ENCODE data around the gene OAT.

The OAT gene

GRCh38 chr10:124364674-124365073 lies 54.0 kb downstream of the OAT start:
- H3K4me3 ChIP-seq (ENCODE audit: low read depth, low read length), result no peak overlapping the region
- TF ChIP-seq CTCF (IDR thresholded peaks at IDR 0.05; ENCODE audit: borderline replicate concordance, insufficient read depth, low read depth, low read length), result no peak

DNA sequence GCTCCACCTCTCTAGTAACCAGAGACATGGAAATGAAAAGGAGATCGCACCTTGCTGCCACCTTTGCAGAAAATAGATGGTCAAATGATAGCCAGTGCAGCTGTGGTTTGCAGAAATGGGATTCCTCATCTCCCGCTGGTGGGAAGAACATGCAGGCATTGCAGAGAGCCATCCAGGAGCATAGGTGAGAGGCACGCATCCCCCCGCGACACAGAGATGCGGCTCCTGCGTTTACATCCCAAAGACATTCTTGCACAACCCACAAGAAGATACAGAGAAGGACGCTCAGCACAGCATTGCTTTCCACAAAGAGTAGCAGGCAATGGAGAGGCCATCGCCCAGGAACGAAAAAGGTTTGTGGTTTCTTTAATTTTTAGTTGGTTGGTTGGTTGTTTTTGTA lies 56.2 kb downstream of the OAT start:
- no peak overlapping the region for H3K4me3 ChIP-seq (ENCODE audit: low read depth, low read length)
- TF ChIP-seq CTCF (IDR thresholded peaks at IDR 0.05; ENCODE audit: borderline replicate concordance, insufficient read depth, low read depth, low read length), result no peak

DNA sequence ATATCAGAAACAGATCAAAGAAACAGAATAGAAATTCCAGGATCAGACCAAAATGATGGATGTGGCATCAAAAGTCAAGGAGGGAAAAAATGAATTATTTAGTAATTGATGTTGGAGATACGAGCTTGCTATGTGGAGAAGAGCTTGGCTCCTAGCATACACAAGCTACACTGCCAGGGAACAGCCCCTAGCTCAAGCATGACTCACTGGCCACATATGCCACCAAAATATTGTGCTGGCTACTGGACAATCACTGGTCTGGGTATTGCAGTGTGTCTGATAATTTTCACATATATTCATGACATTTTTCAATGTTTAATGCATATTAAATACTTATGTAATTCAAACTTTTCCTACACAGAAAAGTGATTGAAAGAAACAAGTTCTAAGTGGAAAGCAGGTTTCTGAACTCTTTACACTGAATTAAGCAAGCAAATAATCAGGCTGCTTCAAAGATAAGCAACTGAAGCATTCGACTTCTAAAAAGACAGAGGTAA lies 59.3 kb downstream of the OAT start:
- no peak overlapping the region for H3K4me3 ChIP-seq (ENCODE audit: low read depth, low read length)
- TF ChIP-seq CTCF (IDR thresholded peaks at IDR 0.05; ENCODE audit: borderline replicate concordance, insufficient read depth, low read depth, low read length), result no peak

GRCh38 chr10:124357561-124357885 lies 61.2 kb downstream of the OAT start:
- H3K4me3 ChIP-seq (ENCODE audit: low read depth, low read length), result no peak overlapping the region
- no peak for TF ChIP-seq CTCF (IDR thresholded peaks at IDR 0.05; ENCODE audit: borderline replicate concordance, insufficient read depth, low read depth, low read length)

DNA sequence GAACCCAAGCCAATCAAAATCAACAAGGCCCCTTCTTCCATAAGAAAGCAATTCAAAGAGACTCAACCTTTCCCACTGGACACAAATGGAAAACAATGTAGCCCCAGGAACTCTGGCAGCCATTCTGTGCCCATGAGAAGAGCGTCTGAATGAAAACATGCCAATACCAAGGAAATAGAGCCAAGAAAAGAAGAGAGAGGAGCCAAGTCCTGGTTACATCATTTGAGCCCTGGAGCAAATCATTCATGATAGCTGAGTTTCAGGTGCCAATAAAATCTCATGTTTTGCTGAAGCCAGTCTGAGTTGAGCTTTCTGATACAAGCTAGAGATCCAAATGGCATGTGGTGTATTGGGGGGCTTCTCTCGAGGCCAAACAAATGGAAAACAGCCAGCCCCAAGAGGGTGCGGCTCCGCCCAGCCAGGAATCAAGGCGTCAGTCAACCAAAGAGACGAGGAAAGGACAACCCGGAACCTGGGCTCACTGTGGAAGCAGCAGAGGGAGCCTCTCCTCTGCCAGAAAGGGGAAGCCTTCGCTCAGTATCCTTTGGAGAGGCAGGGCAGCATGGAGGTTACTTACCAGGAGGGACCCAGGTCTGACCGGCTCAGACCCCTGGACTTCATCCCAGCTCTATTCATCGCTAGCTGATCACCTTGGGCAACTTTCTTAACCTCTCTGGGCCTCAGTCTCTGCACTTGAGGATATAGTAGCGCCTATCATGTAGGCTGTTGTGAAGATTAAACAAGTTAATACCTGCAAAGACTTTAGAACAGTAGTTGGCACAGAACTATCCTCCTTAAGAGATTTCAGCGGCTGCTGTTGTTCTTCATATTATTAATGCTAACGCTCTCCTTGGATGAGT lies 61.8 kb downstream of the OAT start:
- no peak for TF ChIP-seq CTCF (IDR thresholded peaks at IDR 0.05; ENCODE audit: borderline replicate concordance, insufficient read depth, low read depth, low read length)
- no peak overlapping the region for H3K4me3 ChIP-seq (ENCODE audit: low read depth, low read length)

DNA sequence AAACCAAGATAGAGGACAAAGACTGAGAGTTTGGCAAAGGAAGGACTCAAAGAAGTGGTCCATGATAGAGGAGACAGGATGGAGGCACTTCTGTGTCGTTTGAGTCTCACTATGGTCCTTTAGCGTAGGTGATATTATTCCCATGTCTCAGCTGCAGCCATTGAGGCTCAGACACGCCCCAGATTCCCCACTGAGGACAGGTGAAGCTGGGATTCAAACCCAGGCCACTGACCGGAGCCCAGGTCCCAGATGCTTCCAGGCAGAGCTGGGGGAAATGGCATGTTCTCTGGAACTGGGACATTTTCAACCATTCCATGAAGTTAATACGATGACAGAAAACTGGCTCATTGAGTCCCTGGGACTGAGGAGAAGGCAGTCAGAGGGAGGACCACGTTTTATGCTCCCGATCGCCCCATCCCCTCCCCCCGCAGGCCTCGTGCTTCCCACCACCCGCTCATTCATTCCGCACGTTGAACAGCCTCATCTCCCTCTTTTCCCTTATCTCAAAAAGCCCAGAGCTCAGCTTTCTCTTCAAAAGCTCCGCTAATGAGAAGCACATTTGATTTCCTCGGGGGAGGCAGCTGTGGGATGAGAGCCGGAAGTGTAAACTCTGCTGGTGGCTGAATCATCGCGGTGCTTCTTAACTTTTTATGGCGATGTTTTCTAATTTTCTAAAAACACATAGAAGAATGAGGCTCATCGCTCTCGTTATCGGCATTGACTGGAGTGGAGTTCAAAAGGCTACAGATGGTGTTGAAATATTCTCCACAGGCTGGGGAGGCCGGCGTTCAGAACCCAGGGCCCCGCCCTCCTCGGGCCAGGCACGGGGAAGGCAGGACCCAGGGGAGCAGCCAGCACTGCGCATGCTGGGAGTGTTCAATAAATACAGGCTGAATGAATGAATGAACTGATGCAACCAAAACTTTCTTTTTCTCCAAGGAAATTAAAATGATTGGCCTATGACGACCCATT lies 64.0 kb downstream of the OAT start:
- no peak for TF ChIP-seq CTCF (IDR thresholded peaks at IDR 0.05; ENCODE audit: borderline replicate concordance, insufficient read depth, low read depth, low read length)
- no peak overlapping the region for H3K4me3 ChIP-seq (ENCODE audit: low read depth, low read length)

All from GM12875 (cell line).